Measurements from ENCODE around the gene MED25.

DNA sequence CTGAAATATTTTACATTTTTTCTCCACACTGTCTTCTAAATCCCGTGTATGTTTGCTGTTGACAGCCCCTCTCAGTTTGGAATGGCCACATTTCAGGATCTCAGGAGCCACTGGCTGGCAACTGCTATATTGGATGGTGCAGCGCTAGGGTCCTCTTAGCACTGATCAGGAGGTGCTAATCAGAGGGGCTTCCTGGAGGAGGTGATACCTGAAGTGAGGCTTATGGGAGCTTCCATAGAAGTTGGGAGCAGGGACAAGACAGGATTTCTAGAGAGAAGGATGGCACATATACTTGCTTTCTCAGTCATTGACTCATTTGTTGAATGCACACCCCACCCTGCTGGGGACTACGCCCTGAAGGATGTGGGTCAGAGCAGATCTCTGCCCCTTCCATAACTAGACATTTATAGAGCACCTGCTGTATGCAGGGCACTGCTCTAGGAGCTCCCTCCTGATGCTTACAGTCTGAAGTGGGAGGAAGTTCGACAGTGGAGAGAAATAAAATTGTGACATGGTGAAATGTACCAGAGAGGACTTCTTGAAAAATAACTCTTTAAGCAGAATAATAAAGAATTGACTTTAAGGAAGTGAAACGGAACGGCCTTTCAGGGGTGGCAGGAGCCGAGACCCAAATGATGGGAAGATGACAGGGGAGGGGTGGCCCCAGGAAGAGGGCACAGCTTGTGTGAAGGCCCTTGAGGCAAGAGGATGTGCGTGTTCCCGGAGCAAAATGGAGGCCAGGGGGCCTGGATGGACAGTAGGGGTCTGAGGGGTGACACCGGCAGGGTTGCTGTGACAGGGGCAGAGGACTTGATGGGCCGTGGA lies 38.1 kb upstream of the MED25 start:
- TF ChIP-seq, protein P1, sequence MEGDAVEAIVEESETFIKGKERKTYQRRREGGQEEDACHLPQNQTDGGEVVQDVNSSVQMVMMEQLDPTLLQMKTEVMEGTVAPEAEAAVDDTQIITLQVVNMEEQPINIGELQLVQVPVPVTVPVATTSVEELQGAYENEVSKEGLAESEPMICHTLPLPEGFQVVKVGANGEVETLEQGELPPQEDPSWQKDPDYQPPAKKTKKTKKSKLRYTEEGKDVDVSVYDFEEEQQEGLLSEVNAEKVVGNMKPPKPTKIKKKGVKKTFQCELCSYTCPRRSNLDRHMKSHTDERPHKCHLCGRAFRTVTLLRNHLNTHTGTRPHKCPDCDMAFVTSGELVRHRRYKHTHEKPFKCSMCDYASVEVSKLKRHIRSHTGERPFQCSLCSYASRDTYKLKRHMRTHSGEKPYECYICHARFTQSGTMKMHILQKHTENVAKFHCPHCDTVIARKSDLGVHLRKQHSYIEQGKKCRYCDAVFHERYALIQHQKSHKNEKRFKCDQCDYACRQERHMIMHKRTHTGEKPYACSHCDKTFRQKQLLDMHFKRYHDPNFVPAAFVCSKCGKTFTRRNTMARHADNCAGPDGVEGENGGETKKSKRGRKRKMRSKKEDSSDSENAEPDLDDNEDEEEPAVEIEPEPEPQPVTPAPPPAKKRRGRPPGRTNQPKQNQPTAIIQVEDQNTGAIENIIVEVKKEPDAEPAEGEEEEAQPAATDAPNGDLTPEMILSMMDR (IDR thresholded peaks at IDR 0.05; ENCODE audit: insufficient read depth, low read length, poor library complexity, severe bottlenecking): no peak
- TF ChIP-seq EZH2phosphoT487 (conservative IDR thresholded peaks at IDR 0.05; ENCODE audit: low read length): no peak
